Activated B cell treated with CpG ODN at 0.5 μM for 24 hours (primary cell): Measurements from ENCODE around the gene AP2A1. TPM values are rescaled to one million over a fixed set of nuclear protein-coding genes. Genes with fewer than 3 reads are reported as not detected.
A peak's percentile ranks its signal among the peaks of the same experiment; 100 is the strongest.

Source experiments
- ATAC-seq: fragments of 200-7000 bp; cut with Tn5 transposase; one replicate; pipeline ENCODE4 v1.10.0; 2021; ENCODE audit warnings: low read depth, mild to moderate bottlenecking, moderate library complexity
- CTCF ChIA-PET: fragments of 350-600 bp; sonication (Branson Sonifier 250); formaldehyde crosslinking; loops from one replicate; lab custom pipeline; 2021; ENCODE audit warnings: antibody characterized with exemption; lab: Charles Lee
- POLR2A ChIA-PET: fragments of 350-600 bp; sonication (Branson Sonifier 250); formaldehyde crosslinking; loops from one replicate; lab custom pipeline; 2021; ENCODE audit warnings: antibody characterized with exemption; lab: Charles Lee
- DNase-seq: peaks from one replicate; pipeline ENCODE4 v3.0.0; 2022
- H3K27ac Mint-ChIP-seq: one replicate; pipeline ENCODE4 v1.8.0; 2020; ENCODE audit warnings: mixed read lengths
- H3K27me3 Mint-ChIP-seq: one replicate; pipeline ENCODE4 v1.8.0; 2021; ENCODE audit warnings: mixed read lengths
- H3K36me3 Mint-ChIP-seq: one replicate; pipeline ENCODE4 v1.8.0; 2021; ENCODE audit warnings: low read depth, mixed read lengths
- H3K4me1 Mint-ChIP-seq: one replicate; pipeline ENCODE4 v1.8.0; 2021; ENCODE audit warnings: mixed read lengths
- H3K4me3 Mint-ChIP-seq: one replicate; pipeline ENCODE4 v1.8.0; 2020; ENCODE audit warnings: mild to moderate bottlenecking, mixed read lengths
- H3K9me3 Mint-ChIP-seq: one replicate; pipeline ENCODE4 v1.8.0; 2020; ENCODE audit warnings: mixed read lengths
- CTCF ChIP-seq: fragments of 200-600 bp; IDR thresholded peaks from one replicate; pipeline ENCODE4 v1.8.0; 2022; ENCODE audit warnings: antibody characterized with exemption, mild to moderate bottlenecking
- intact Hi-C: fragments of 100-400 bp; cut with micrococcal nuclease; formaldehyde crosslinking; loops from one replicate; pipeline ENCODE4 v1.15.1; 2024
- total RNA-seq: library from RNA; stranded (reverse); gene quantifications from 2 replicates; pipeline ENCODE4 v1.2.3, GENCODE V29; 2022

Gene AP2A1
- total RNA-seq, 1 donor from 2014 or later: 60.6 TPM

- intact Hi-C loops: loop anchor here (1.0 to 2.0 kb wide), 9 partner anchors 37 to 1176 kb away; partner anchors contain the start of genes AKT1S1, ATF5, DBP and NUP62
- H3K9me3 Mint-ChIP-seq: no peaks in the 10 kb centered on the region
- H3K4me3 Mint-ChIP-seq: peak within 1 kb of the TSS; percentile 94
- H3K27me3 Mint-ChIP-seq: no peaks in the 10 kb centered on the region
- DNase-seq (peak; percentile 81), ATAC-seq (peak; percentile 58)
- TF ChIP-seq CTCF: no peak
- H3K4me1 Mint-ChIP-seq: peaks cover 42% of the 10 kb centered on the region
- peaks cover 12% of the 10 kb centered on the region for H3K36me3 Mint-ChIP-seq
- H3K27ac Mint-ChIP-seq: peak within 1 kb of the TSS; percentile 99
- POLR2A ChIA-PET: interaction anchor here (0.6 to 2.8 kb wide), 19 partner anchors 31 to 516 kb away, joined by 3 to 23 read pairs (median 6); partner anchors contain the start of genes AKT1S1, ALDH16A1, AP2A1 and IL4I1
- CTCF ChIA-PET: interaction anchor here (0.9 kb wide), 1 partner anchor 63 kb away, joined by 4 read pairs; the partner anchor contains the start of gene AKT1S1
Measured at GRCh38 chr19:49812997-49813861, 46.4 kb downstream of the AP2A1 start, which contains the start of gene FUZ. Gene FUZ, minus strand, starts transcription at chr19:49813292. Its CDS starts 186 bp downstream, at chr19:49813106.

- Mint-ChIP-seq H3K27ac (peak overlapping the region; percentile 99), H3K36me3 (peaks cover 14% of the 10 kb centered on the region), H3K4me1 (peaks cover 43% of the 10 kb centered on the region), H3K27me3 (no peaks in the 10 kb centered on the region), H3K9me3 (no peaks in the 10 kb centered on the region), H3K4me3 (peak overlapping the region; percentile 24)
- intact Hi-C loops: no loop called here
- no peak for DNase-seq
- CTCF ChIA-PET: no interaction called here
- ATAC-seq: no peak
- no peak for TF ChIP-seq CTCF
- POLR2A ChIA-PET: interaction anchor here (0.7 to 2.8 kb wide), 15 partner anchors 30 to 515 kb away, joined by 3 to 23 read pairs (median 8); partner anchors contain the start of genes AKT1S1, ALDH16A1, AP2A1 and IL4I1
Measured at GRCh38 chr19:49814010-49814409, 47.2 kb downstream of the AP2A1 start.

GRCh38 chr19:49816590-49816989, 49.8 kb downstream of the AP2A1 start:
- H3K4me1 Mint-ChIP-seq: peaks cover 49% of the 10 kb centered on the region
- no peak overlapping the region for H3K4me3 Mint-ChIP-seq
- no peaks in the 10 kb centered on the region for H3K27me3 Mint-ChIP-seq
- ATAC-seq: no peak
- ChIA-PET POLR2A (interaction anchor here (2.1 kb wide), 1 partner anchor 50 kb away, joined by 4 read pairs; the partner anchor contains the start of gene AP2A1), CTCF (no interaction called here)
- no peak for TF ChIP-seq CTCF
- intact Hi-C loops: loop anchor here (5.0 kb wide), 1 partner anchor 139 kb away; the partner anchor contains the start of gene PRMT1
- H3K27ac Mint-ChIP-seq: peak overlapping the region; percentile 99
- peaks cover 23% of the 10 kb centered on the region for H3K36me3 Mint-ChIP-seq
- no peak for DNase-seq
- H3K9me3 Mint-ChIP-seq: no peaks in the 10 kb centered on the region

GRCh38 chr19:49817964-49818648, 51.3 kb downstream of the AP2A1 start, which contains the start of gene MED25:
Gene MED25, plus strand, starts transcription at chr19:49818289. Its CDS starts 53 bp downstream, at chr19:49818342.
- CTCF ChIA-PET: interaction anchor here (2.1 kb wide), 1 partner anchor 33 kb away, joined by 4 read pairs; the partner anchor contains the start of gene PTOV1
- ATAC-seq: peak; percentile 59
- Mint-ChIP-seq H3K36me3 (peaks cover 24% of the 10 kb centered on the region), H3K9me3 (no peaks in the 10 kb centered on the region), H3K4me1 (peaks cover 40% of the 10 kb centered on the region), H3K27me3 (no peaks in the 10 kb centered on the region), H3K4me3 (peak within 1 kb of the TSS; percentile 98), H3K27ac (peak within 1 kb of the TSS; percentile 99)
- POLR2A ChIA-PET: interaction anchor here (0.5 to 2.1 kb wide), 10 partner anchors 25 to 1180 kb away, joined by 3 to 19 read pairs (median 5); partner anchors contain the start of genes AKT1S1, AP2A1, PTOV1 and TBC1D17
- peak; percentile 91 for DNase-seq
- intact Hi-C loops: loop anchor here (1.0 to 5.0 kb wide), 7 partner anchors 25 to 207 kb away; partner anchors contain the start of genes AKT1S1, PNKP, PRMT1 and RRAS
- no peak for TF ChIP-seq CTCF
